Trophoblast cell (in vitro differentiated cells and primary cell): ENCODE data around the gene CACNA2D2.

Experiments
- DNase-seq, 2 donors: peaks; one replicate each; pipeline ENCODE4 v3.0.0-alpha.2; 2016
- H2AFZ ChIP-seq: 2 replicates; pipeline ENCODE4 v1.6.1; 2013; ENCODE audit warnings: low read length, moderate library complexity, mild to moderate bottlenecking; ENCODE audit not compliant: insufficient read depth, poor library complexity
- H2AK5ac ChIP-seq: 2 replicates; pipeline ENCODE4 v1.6.1; 2013; ENCODE audit warnings: mild to moderate bottlenecking, low read length
- H2BK120ac ChIP-seq: 2 replicates; pipeline ENCODE4 v1.6.1; 2013; ENCODE audit warnings: low read length, mild to moderate bottlenecking, moderate library complexity; ENCODE audit not compliant: insufficient read depth, poor library complexity
- H2BK12ac ChIP-seq: 2 replicates; pipeline ENCODE4 v1.6.1; 2013; ENCODE audit warnings: mild to moderate bottlenecking, low read length, moderate library complexity
- H2BK5ac ChIP-seq: 2 replicates; pipeline ENCODE4 v1.6.1; 2013; ENCODE audit warnings: low read length, low read depth, moderate library complexity, mild to moderate bottlenecking; ENCODE audit not compliant: poor library complexity
- H3K14ac ChIP-seq: 2 replicates; pipeline ENCODE4 v1.6.1; 2013; ENCODE audit warnings: mild to moderate bottlenecking, low read length
- H3K18ac ChIP-seq: 2 replicates; pipeline ENCODE4 v1.6.1; 2013; ENCODE audit warnings: mild to moderate bottlenecking, low read length
- H3K23ac ChIP-seq: 2 replicates; pipeline ENCODE4 v1.6.1; 2013; ENCODE audit warnings: low read length
- H3K27ac ChIP-seq: 2 replicates; pipeline ENCODE4 v1.5.1; 2013; ENCODE audit warnings: low read depth, mild to moderate bottlenecking, inconsistent platforms, low read length, moderate library complexity
- H3K27me3 ChIP-seq: 2 replicates; pipeline ENCODE4 v1.6.1; 2013; ENCODE audit warnings: inconsistent platforms, mild to moderate bottlenecking, low read length, moderate library complexity; ENCODE audit not compliant: insufficient read depth
- H3K36me3 ChIP-seq, 2 experiments: 1 replicate in 1 of 2; 2 replicates in 1 of 2; pipeline ENCODE4 v1.6.1; 2013; ENCODE audit warnings: low read length in 2 of 2, mild to moderate bottlenecking in 2 of 2, moderate library complexity in 1 of 2; ENCODE audit not compliant: insufficient read depth in 2 of 2, control insufficient read depth in 1 of 2
- H3K4ac ChIP-seq: 2 replicates; pipeline ENCODE4 v1.6.1; 2013; ENCODE audit warnings: low read depth, mild to moderate bottlenecking, low read length, moderate library complexity
- H3K4me1 ChIP-seq, 2 experiments: 1 replicate in 1 of 2; 2 replicates in 1 of 2; pipeline ENCODE4 v1.6.1; 2013; ENCODE audit warnings: low read length in 2 of 2, mild to moderate bottlenecking in 2 of 2, moderate library complexity in 1 of 2; ENCODE audit not compliant: insufficient read depth in 2 of 2, control insufficient read depth in 1 of 2
- H3K4me2 ChIP-seq: 2 replicates; pipeline ENCODE4 v1.6.1; 2013; ENCODE audit warnings: inconsistent platforms, mild to moderate bottlenecking, low read length, moderate library complexity
- H3K4me3 ChIP-seq: 2 replicates; pipeline ENCODE4 v1.5.1; 2013; ENCODE audit warnings: mild to moderate bottlenecking, low read depth, low read length, inconsistent platforms
- H3K79me1 ChIP-seq: one replicate; pipeline ENCODE4 v1.6.1; 2013; ENCODE audit warnings: low read length
- H3K79me2 ChIP-seq: 2 replicates; pipeline ENCODE4 v1.6.1; 2013; ENCODE audit warnings: low read length, mild to moderate bottlenecking; ENCODE audit not compliant: control insufficient read depth, insufficient read depth, poor library complexity
- H3K9ac ChIP-seq: 2 replicates; pipeline ENCODE4 v1.6.1; 2013; ENCODE audit warnings: mild to moderate bottlenecking, low read length
- H3K9me3 ChIP-seq: 2 replicates; pipeline ENCODE4 v1.6.1; 2013; ENCODE audit warnings: low read depth, mild to moderate bottlenecking, control low read depth, inconsistent platforms, low read length; ENCODE audit not compliant: insufficient read depth
- H4K12ac ChIP-seq: 2 replicates; pipeline ENCODE4 v1.6.1; 2013; ENCODE audit warnings: low read depth, mild to moderate bottlenecking, low read length, moderate library complexity
- H4K8ac ChIP-seq: 2 replicates; pipeline ENCODE4 v1.6.1; 2013; ENCODE audit warnings: low read depth, mild to moderate bottlenecking, low read length, moderate library complexity
- H4K91ac ChIP-seq: one replicate; pipeline ENCODE4 v1.6.1; 2013; ENCODE audit warnings: low read depth, mild to moderate bottlenecking, low read length, moderate library complexity
- WGBS: extraction: QIAGEN DNeasy Blood & Tissue Kit; methylation state at CpG from one replicate; pipeline ENCODE4 v1.1.7; 2013; ENCODE audit warnings: missing lambda C conversion rate; ENCODE audit not compliant: insufficient read length, insufficient coverage; ENCODE audit errors: extremely low coverage; 5-methylcytosine and 5-hydroxymethylcytosine counted together

Gene CACNA2D2

DNA sequence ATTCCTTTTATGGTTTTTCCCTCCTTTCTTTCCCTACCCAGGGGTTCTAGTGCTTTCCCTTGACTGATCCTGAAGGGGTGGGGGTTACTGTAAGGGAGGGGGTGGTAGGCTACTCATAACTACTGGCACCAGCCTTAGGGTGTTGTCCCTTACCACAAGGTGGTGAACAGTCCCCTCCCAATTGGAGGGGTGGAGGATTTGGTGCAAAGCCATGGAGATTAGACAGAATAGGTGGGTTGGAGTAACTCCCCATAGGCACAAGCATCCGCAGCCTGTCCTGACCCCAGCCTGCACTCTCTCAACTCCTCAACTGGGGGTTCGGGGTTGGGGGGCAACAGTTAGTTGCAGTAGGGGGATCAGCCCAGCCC, 178.3 kb downstream of the CACNA2D2 start:
- Histone ChIP-seq H3K4me1 (peaks cover 19 to 22% of the 10 kb centered on the region in 2 experiments), H3K27me3 (no peaks in the 10 kb centered on the region), H3K9ac (no peak overlapping the region), H3K27ac (no peak overlapping the region), H3K79me1 (peaks cover 19% of the 10 kb centered on the region), H4K8ac (no peak overlapping the region), H4K91ac (no peak overlapping the region), H3K14ac (no peak overlapping the region), H4K12ac (no peak overlapping the region), H2BK12ac (no peak overlapping the region), H2BK5ac (no peak overlapping the region), H3K23ac (no peak overlapping the region), H3K79me2 (peaks cover 19% of the 10 kb centered on the region), H2AK5ac (no peak overlapping the region), H2BK120ac (no peak overlapping the region), H3K36me3 (peaks cover 23 to 25% of the 10 kb centered on the region in 2 experiments), H3K4me3 (no peak overlapping the region), H3K4me2 (no peak overlapping the region), H3K4ac (no peak overlapping the region), H2AFZ (no peak overlapping the region), H3K18ac (no peak overlapping the region), H3K9me3 (peaks cover 1% of the 10 kb centered on the region)
- WGBS, result no CpG with 5 or more reads among the region's 2 CpGs
- no peak for DNase-seq

DNA sequence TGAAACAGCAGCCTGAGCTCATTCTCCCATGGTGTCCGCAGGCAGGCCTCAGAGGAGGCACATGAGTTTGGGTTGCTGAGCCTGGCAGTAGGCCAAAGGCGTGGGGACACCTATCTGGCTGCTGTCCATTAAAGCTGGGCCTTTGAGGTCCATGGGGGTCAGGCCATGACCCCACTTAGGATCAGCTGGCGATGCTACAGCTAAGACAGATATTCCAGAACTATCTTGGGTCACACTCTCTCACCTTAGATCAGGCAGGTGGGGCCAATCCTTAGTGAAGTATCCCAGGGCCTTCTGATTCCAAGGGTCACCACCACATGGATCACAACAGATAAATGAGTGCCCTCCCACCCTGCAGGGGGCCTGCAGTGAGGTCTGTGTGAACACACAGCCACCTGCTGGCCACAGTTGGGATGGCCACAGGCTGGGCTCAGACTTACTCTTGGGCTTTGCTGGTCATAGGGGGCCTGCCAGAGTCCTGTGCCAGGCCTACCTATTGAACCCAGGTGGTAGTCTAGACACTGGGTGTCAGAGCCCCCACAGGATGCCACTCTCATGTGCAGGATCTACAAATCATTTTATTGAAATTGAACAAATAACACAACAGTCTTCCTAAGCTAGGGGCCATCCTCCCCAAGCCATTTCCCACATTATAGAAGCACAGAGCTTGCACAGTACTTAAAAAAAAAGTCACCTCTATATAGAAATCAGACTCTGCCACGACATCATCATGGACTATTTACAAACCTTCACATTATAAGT, 178.9 kb downstream of the CACNA2D2 start:
- Histone ChIP-seq H3K4me2 (no peak overlapping the region), H4K91ac (no peak overlapping the region), H2BK12ac (no peak overlapping the region), H3K4me3 (no peak overlapping the region), H3K79me1 (peaks cover 19% of the 10 kb centered on the region), H3K14ac (no peak overlapping the region), H2AFZ (no peak overlapping the region), H3K23ac (no peak overlapping the region), H3K4ac (no peak overlapping the region), H3K9ac (no peak overlapping the region), H3K36me3 (peaks cover 23 to 24% of the 10 kb centered on the region in 2 experiments), H2BK120ac (no peak overlapping the region), H3K4me1 (peaks cover 22 to 27% of the 10 kb centered on the region in 2 experiments), H3K79me2 (peaks cover 19% of the 10 kb centered on the region), H4K8ac (no peak overlapping the region), H3K18ac (no peak overlapping the region), H3K27ac (no peak overlapping the region), H3K27me3 (no peaks in the 10 kb centered on the region), H2AK5ac (peak overlapping the region; percentile 14), H2BK5ac (no peak overlapping the region), H4K12ac (no peak overlapping the region), H3K9me3 (peaks cover 1% of the 10 kb centered on the region)
- peak; percentile 67 to 81 for DNase-seq
- no CpG with 5 or more reads among the region's 4 CpGs for WGBS

DNA sequence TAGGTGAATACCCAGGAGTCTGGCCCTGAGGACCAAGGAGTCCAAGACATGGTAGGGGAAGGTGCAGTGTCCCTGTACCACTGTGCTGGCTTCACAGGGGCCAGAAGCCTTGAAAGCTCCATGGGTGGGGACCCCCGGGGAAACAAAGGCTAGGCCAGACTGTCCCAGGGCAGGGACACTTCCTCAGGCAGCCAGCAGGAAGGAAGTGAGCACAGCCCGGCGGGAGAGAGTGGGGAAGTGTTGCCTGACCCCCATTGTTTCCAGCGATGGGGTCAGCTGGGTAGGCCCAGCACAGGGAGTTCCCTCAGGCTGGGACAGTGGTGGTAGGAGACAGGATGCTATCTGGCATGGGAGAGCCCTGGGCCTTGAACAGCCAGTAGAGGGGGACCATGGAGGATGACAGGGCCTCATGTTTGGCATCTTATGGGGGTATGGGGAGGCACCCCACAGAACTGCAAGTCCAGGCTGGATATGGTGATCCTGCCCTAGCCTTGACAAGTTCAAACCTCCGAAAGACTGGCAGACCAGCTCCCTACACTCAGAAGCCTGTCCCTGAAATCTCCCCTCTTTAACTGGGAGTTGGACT, 179.7 kb downstream of the CACNA2D2 start:
- no CpG with 5 or more reads among the region's 5 CpGs for WGBS
- H3K9me3 ChIP-seq, result peaks cover 1% of the 10 kb centered on the region

DNA sequence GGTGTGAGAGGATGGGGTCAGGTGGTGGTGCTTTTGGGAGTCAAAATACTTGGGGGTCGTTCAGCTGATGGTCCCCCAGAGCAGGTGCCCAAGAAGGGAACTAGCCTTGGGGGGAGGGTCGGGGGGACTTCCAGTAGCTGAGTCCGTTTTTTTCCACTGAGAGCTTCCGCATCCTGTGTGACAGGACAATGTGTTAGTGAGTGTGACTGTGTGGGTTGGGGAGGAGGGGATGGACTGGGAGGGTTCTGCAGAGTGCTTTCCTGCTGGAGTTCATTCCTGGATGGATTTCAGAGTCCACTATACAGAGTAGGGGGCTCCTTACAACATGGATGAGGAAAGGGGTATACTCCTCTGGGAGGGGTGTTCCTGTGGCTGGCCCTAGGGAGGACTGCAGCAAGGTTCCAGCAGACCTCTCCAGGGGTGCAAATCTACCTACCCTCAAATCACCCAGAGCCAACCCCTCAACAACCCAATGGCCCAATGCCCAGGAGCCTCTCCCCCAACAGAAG, 180.3 kb downstream of the CACNA2D2 start:
- Histone ChIP-seq H3K9me3 (peaks cover 1% of the 10 kb centered on the region), H3K36me3 (peaks cover 31% of the 10 kb centered on the region in 2 experiments), H4K8ac (no peak overlapping the region), H3K14ac (no peak overlapping the region), H3K4ac (no peak overlapping the region), H2BK5ac (no peak overlapping the region), H3K4me1 (peaks cover 25 to 28% of the 10 kb centered on the region in 2 experiments), H3K27ac (no peak overlapping the region), H4K12ac (no peak overlapping the region), H3K18ac (no peak overlapping the region), H2AK5ac (no peak overlapping the region), H3K79me1 (peaks cover 19% of the 10 kb centered on the region), H3K79me2 (peaks cover 19% of the 10 kb centered on the region), H4K91ac (no peak overlapping the region), H2AFZ (no peak overlapping the region), H3K4me2 (no peak overlapping the region), H3K4me3 (no peak overlapping the region), H3K9ac (no peak overlapping the region), H3K23ac (no peak overlapping the region), H2BK120ac (no peak overlapping the region), H3K27me3 (no peaks in the 10 kb centered on the region), H2BK12ac (no peak overlapping the region)
- WGBS, result no CpG with 5 or more reads among the region's 4 CpGs
- DNase-seq, result no peak

More for the DNA sequence above, 179.7 kb downstream of the CACNA2D2 start:
- Histone ChIP-seq H3K23ac (no peak overlapping the region), H3K4ac (no peak overlapping the region), H2AFZ (no peak overlapping the region), H4K91ac (no peak overlapping the region), H2BK5ac (no peak overlapping the region), H2BK120ac (no peak overlapping the region), H3K4me1 (peaks cover 24 to 27% of the 10 kb centered on the region in 2 experiments), H2AK5ac (no peak overlapping the region), H4K12ac (no peak overlapping the region), H3K18ac (no peak overlapping the region), H4K8ac (no peak overlapping the region), H3K79me1 (peaks cover 19% of the 10 kb centered on the region), H3K79me2 (peaks cover 19% of the 10 kb centered on the region), H3K14ac (no peak overlapping the region), H3K4me2 (no peak overlapping the region), H3K27ac (no peak overlapping the region), H3K36me3 (peaks cover 25 to 26% of the 10 kb centered on the region in 2 experiments), H3K9ac (no peak overlapping the region), H3K4me3 (no peak overlapping the region), H2BK12ac (no peak overlapping the region), H3K27me3 (no peaks in the 10 kb centered on the region)
- DNase-seq, result no peak
